NOMO-1 treated with dmso at 0.1 percent for 144 hours (cell line): ENCODE results near the gene GLB1L2.
"Not testable (repeated sequence)": the region's sequence is repeated elsewhere in the genome, so short reads cannot be mapped to it uniquely, and the experiment has no call there.

Experiments used
- DNase-seq: peaks from one replicate; lab custom pipeline; 2025; ENCODE audit not compliant: unreplicated experiment; lab: John Stamatoyannopoulos, UW

The GLB1L2 gene

GRCh38 chr11:134331354-134332188 lies at the start of gene GLB1L2:
GLB1L2 (plus strand) TSS chr11:134331988; CDS start chr11:134332062, 74 bp downstream.
- DNase-seq, result peak; percentile 32

- no peak for DNase-seq
These were observed 49.4 kb upstream of the GLB1L2 start for GRCh38 chr11:134282121-134283045.

GRCh38 chr11:134283461-134284230 lies 48.1 kb upstream of the GLB1L2 start:
- DNase-seq, result no peak

- DNase-seq, result not testable (repeated sequence)
These were observed 47.4 kb upstream of the GLB1L2 start for GRCh38 chr11:134284349-134284748.

GRCh38 chr11:134287561-134287960 lies 44.2 kb upstream of the GLB1L2 start:
- DNase-seq, result no peak

GRCh38 chr11:134288486-134288885 lies 43.3 kb upstream of the GLB1L2 start:
- DNase-seq, result no peak

- DNase-seq, result no peak
These were observed 42.6 kb upstream of the GLB1L2 start for GRCh38 chr11:134289167-134289566.

GRCh38 chr11:134289789-134290188 lies 42.0 kb upstream of the GLB1L2 start:
- DNase-seq, result no peak

GRCh38 chr11:134290646-134291045 lies 41.1 kb upstream of the GLB1L2 start:
- DNase-seq, result no peak

GRCh38 chr11:134291196-134291595 lies 40.6 kb upstream of the GLB1L2 start:
- no peak for DNase-seq

GRCh38 chr11:134292661-134293060 lies 39.1 kb upstream of the GLB1L2 start:
- DNase-seq, result no peak

- DNase-seq, result no peak
These were observed 38.4 kb upstream of the GLB1L2 start for GRCh38 chr11:134293119-134294113.

GRCh38 chr11:134294664-134295063 lies 37.1 kb upstream of the GLB1L2 start:
- no peak for DNase-seq

GRCh38 chr11:134312223-134312622 lies 19.6 kb upstream of the GLB1L2 start:
- DNase-seq, result no peak

- no peak for DNase-seq
These were observed 19.0 kb upstream of the GLB1L2 start for GRCh38 chr11:134312807-134313206.

- DNase-seq, result no peak
These were observed 18.4 kb upstream of the GLB1L2 start for GRCh38 chr11:134313379-134313778.

- no peak for DNase-seq
These were observed 17.8 kb upstream of the GLB1L2 start for GRCh38 chr11:134313821-134314607.

GRCh38 chr11:134317103-134317502 lies 14.7 kb upstream of the GLB1L2 start:
- no peak for DNase-seq

- DNase-seq, result not testable (repeated sequence)
These were observed 10.4 kb upstream of the GLB1L2 start for GRCh38 chr11:134321373-134321772.
